Renal cortical epithelial cell (primary cell): ENCODE measurements around the gene ADTRP. TPM values are rescaled to one million over a fixed set of nuclear protein-coding genes. Genes with fewer than 3 reads are reported as not detected.

Source experiments
- total RNA-seq: library from RNA; depleted of rRNA; stranded (reverse); fragments of >200 nt; gene quantifications from 2 replicates; pipeline ENCODE4 v1.2.3, GENCODE V29; 2014

ADTRP gene
- total RNA-seq, 1 donor from 2014 or later, result 1.4 TPM

Other genes with a start within 250 kb of the ADTRP start
- gene TMEM170B, start 241.1 kb downstream of the ADTRP start, total RNA-seq, result 1.1 and 1.6 TPM in 2 replicates
- gene HIVEP1, start 233.5 kb upstream of the ADTRP start, total RNA-seq, result 13.0 and 15.2 TPM in 2 replicates